GM12892 (cell line): ENCODE measurements around the gene SLAMF1.

ENCODE experiments used
- POLR2A ChIP-seq: IDR thresholded peaks from 2 replicates; pipeline ENCODE4 v1.6.1; 2011; ENCODE audit warnings: low read depth, low read length, control low read depth
- TAF1 ChIP-seq: IDR thresholded peaks from 2 replicates; pipeline ENCODE4 v1.6.1; 2011; ENCODE audit warnings: low read depth, mild to moderate bottlenecking, control low read depth, low read length, borderline replicate concordance

DNA sequence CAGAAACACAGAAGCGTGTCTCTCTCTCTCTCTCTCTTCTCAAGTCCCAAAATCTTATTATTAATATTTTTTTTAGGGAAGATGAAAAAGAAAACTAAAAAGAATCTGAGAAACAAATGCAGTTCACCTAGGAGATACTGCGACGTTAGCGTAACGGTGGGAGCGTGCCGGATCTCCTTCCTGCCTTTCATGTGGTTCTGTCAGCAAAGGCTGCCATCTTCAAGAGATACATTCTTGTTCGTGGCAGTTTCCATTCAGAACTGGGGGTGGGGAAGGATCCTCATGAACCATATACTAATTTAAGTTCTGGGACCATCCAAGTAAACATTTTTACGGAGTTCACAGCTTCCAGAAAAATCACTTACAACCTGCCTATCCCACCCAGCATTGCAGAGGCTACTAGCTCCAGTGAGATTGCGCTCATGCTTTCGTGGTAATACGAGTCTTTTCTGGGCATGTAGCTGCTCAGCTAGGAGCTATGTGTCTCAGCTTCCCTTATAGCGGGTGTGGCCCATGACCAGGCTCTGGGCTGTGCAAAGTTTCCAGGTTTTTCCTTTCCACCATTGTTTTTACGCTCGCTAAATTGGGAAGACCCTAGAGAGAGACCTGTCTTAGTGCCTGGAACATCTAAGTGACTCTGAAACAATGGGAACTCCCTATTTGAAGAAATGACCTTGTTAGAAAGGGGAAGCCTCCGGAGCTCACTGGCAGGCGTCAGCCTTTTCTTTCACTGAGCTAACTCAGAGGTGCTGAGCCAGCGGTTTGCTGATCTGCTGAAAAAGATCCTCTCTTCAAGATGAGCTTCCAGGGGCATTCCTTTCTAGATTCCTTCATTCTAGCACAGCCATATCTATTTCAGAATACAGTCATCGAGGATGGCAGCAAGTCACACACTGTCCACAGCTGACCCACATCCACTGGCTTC is 17.3 kb downstream of the SLAMF1 start:
- TF ChIP-seq POLR2A = no peak; the same call in 1 of the 2 replicates
- TF ChIP-seq TAF1 = no peak
